CD4-positive, alpha-beta T cell treated with Interleukin-4 for 1 hour (primary cell): Measurements from ENCODE around the gene UPF2.

Experiments
- DNase-seq, 2 donors: peaks; one replicate each; pipeline ENCODE4 v3.0.0-alpha.2; 2020 to 2022

The UPF2 gene

GRCh38 chr10:11881477-11882417 lies 160.9 kb downstream of the UPF2 start:
- no peak for DNase-seq

DNA sequence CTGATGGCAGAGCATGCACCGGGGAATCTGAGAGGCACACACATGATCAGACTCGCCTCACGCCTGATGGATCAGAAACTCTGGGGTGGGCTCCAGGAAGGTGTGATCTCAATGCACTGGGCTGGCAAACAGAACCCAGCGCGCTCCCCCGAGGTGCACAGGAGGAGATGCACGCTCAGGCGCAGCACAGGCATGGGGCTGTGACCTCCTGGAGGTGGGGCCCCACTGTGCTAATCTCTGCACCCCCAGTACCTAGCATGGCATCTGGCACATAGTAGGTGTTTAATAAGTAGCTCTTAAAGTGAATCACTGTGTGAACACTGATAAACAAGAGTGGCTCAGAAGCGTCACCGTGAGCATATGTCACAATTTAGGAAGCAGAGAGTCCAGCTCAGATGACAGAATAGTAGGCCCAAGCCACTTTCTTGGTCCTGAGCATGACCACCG lies 161.6 kb downstream of the UPF2 start:
- no peak for DNase-seq

DNA sequence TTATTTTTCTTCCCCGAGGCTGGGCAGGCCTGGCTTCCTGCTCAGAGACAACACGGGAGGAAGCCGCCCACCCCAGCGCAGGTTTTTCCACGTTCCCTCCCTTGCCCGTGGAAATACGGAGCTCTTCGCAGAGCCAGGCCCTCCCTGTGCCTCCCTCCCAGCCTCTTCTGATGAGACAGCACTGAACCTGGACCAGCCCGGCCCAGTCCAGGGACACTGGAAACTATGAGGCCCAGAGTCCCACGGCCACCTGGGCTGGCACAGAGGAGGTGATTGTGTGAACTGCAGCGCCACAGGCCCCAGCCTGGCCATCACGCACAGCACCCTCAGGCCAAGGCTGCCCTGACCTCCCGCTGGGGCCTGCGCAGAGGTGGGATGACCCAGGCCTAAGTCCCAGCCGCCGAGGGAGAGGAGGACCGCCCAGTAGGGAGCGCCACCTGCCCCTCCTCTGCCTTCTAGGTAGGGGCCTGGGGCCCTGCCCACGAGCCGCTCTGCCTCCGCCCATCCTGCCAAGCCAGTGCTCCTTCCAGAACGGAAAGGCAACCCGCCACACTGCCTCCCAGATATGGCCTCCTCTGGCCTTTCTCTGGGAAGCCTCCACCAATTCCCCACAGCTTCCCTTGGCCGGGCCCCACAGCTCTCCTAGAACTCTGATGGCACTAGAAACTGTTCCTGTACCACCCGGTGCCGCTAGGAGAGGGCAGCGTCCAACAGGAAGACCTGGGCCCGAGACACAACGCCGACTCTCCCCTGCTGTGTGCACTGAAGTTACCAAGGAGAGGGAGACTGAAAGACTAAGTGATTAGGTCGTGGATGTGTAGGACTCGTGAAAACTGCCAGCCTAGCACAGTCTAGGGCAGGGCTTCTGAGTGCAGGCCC lies 162.2 kb downstream of the UPF2 start:
- no peak for DNase-seq

GRCh38 chr10:11879387-11880094 lies 163.1 kb downstream of the UPF2 start:
- DNase-seq: no peak

GRCh38 chr10:11878776-11879175 lies 163.8 kb downstream of the UPF2 start:
- DNase-seq: no peak

- DNase-seq: no peak
Measured at GRCh38 chr10:11877591-11877905, 165.1 kb downstream of the UPF2 start.

GRCh38 chr10:11876805-11877590 lies 165.6 kb downstream of the UPF2 start:
- no peak for DNase-seq

- no peak for DNase-seq
Measured at GRCh38 chr10:11876324-11876723, 166.3 kb downstream of the UPF2 start.

DNA sequence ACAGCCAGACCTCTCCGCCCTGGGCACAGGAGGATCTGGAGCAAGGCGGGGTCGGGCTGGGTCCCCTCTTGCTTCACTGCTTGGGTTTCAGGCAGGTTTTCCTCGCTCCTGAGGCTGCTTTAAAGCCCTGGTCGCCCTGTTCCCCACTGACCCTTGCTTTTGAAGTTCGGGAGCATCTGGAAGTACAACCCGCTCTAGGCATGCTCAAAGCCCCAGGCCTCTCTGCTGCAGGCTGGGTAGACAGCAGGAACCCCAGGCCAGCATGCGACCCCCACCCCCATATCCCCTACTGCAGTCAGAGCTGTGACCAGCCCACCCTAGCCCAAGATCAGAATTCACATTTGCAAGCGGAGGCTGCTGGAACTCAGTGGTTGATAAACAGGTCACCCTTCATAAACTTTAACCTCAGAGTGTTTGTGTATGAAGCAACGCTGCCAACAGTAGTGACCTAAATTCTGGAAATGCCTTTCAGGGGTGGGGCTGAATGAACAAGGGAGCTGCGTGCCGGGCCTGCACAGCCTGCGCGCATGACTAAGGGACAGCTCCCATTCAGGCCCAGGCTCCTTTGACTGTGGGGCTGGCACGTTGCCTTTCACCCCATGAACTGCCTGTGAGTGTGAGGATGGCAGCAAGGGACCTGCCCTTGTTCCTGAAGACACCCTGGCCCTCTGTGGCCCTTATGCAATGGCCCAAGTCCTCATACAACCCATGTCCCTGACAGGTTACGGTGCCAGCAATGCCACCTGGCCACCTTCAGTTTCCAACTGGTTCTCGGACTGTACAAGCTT lies 166.9 kb downstream of the UPF2 start:
- no peak for DNase-seq

DNA sequence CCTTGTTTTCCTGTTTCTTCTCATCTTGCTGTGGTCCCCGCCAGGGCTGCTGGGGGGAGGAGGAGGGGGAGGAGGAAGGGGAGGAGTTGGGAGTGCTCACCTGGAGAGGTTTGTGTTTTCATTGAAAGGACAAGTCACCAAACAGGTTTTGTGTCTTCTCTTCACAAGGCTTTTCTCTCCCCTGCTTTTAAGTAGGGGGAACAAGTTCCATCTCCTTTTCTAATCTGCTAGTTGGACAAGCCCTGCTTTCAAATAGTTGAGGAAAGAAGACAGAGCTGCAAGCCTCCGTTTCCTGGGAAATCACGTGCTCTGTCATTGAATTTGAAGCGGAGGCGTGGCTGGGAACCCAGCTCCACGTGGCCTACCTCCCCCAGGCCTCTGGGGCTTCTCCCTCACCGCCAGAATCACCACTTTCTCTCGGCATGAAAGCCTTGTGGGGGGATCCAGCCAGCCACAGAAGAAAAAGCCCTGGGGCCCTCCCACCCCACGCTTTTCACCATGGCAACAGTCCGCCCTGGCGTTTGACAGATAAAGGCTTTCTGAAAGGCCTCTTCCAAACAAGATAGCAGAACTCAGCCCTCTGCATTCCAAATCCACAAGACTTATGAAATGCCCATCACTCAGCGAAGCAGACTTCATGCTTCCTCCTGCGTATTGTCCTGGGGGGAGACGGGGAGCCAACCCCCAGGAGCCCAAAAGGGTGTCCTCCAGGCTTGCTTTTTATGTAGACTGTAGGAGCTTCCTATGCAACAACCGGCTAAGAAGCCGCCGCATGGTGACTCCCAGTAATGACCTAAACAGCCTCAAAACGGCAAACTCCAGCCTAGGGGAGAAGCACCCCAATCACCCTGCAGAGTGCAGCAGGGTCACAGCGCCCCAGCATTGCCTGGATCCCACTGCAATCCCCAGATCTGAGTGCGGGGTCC lies 167.8 kb downstream of the UPF2 start:
- peak; percentile 40 to 51 for DNase-seq

- no peak for DNase-seq
Measured at GRCh38 chr10:11871466-11871865, 171.1 kb downstream of the UPF2 start.

GRCh38 chr10:11870900-11871400 lies 171.7 kb downstream of the UPF2 start:
- no peak for DNase-seq

DNA sequence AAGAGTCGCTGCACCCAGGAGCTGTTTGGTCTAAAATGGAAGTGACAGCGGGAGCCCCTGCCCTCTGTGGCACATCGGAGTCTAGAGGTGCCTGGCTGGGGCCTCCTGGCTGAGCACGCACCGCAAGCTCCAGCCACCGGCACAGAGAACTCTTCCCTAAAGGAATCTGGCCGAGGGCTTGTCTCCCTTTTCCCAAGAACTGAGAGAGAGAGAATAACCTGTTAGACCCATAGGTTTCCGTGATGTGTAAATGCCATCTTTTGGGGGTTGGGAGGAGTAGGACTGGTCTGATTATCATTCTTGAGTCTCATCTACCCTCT lies 172.2 kb downstream of the UPF2 start:
- DNase-seq: no peak
